Measurements from ENCODE around the gene USP22. TPM values are rescaled to one million over a fixed set of nuclear protein-coding genes. Genes with fewer than 3 reads are reported as not detected.

Gene USP22
- total RNA-seq, 2 experiments from 2014 or later = 149 to 156 TPM

GRCh38 chr17:20994779-20995149 lies 48.0 kb downstream of the USP22 start:
- no peaks in the 10 kb centered on the region for H3K27me3 Mint-ChIP-seq
- ChIA-PET POLR2A (no interaction called here), CTCF (no interaction called here)
- DNase-seq = no peak
- peaks cover 12% of the 10 kb centered on the region for H3K4me1 Mint-ChIP-seq
- H3K4me3 Mint-ChIP-seq = no peak overlapping the region
- H3K27ac Mint-ChIP-seq = no peak overlapping the region
- H3K36me3 Mint-ChIP-seq (ENCODE audit: low read depth) = peaks cover 5% of the 10 kb centered on the region
- no peaks in the 10 kb centered on the region for H3K9me3 Mint-ChIP-seq

- H3K9me3 Mint-ChIP-seq = no peaks in the 10 kb centered on the region
- no peak overlapping the region for H3K4me3 Mint-ChIP-seq
- DNase-seq = no peak
- H3K4me1 Mint-ChIP-seq = peaks cover 6% of the 10 kb centered on the region
- POLR2A ChIA-PET = no interaction called here
- H3K27ac Mint-ChIP-seq = no peak overlapping the region
- CTCF ChIA-PET = interaction anchor here (0.9 to 1.9 kb wide), 8 partner anchors 16 to 192 kb away, joined by 3 to 12 read pairs (median 4); no protein-coding TSS in a partner anchor
- H3K27me3 Mint-ChIP-seq = no peaks in the 10 kb centered on the region
- H3K36me3 Mint-ChIP-seq (ENCODE audit: low read depth) = peaks cover 4% of the 10 kb centered on the region
These were observed 48.7 kb downstream of the USP22 start for GRCh38 chr17:20993863-20994778.

GRCh38 chr17:20992987-20993862 lies 49.6 kb downstream of the USP22 start:
- ChIA-PET POLR2A (interaction anchor here (1.2 kb wide), 1 partner anchor 192 kb away, joined by 4 read pairs; no protein-coding TSS in a partner anchor), CTCF (interaction anchor here (0.7 to 1.9 kb wide), 19 partner anchors 9 to 520 kb away, joined by 3 to 12 read pairs (median 4); no protein-coding TSS in a partner anchor)
- H3K9me3 Mint-ChIP-seq = no peaks in the 10 kb centered on the region
- H3K27me3 Mint-ChIP-seq = no peaks in the 10 kb centered on the region
- peak; percentile 65 for DNase-seq
- H3K36me3 Mint-ChIP-seq (ENCODE audit: low read depth) = no peaks in the 10 kb centered on the region
- H3K4me3 Mint-ChIP-seq = no peak overlapping the region
- no peaks in the 10 kb centered on the region for H3K4me1 Mint-ChIP-seq
- no peak overlapping the region for H3K27ac Mint-ChIP-seq

- DNase-seq = no peak
- CTCF ChIA-PET = interaction anchor here (0.7 to 1.9 kb wide), 12 partner anchors 16 to 521 kb away, joined by 3 to 12 read pairs (median 6); no protein-coding TSS in a partner anchor
- POLR2A ChIA-PET = interaction anchor here (1.2 kb wide), 1 partner anchor 191 kb away, joined by 4 read pairs; no protein-coding TSS in a partner anchor
These were observed 50.4 kb downstream of the USP22 start for GRCh38 chr17:20992416-20992815.

GRCh38 chr17:20991276-20992037 lies 51.4 kb downstream of the USP22 start:
- ChIA-PET POLR2A (no interaction called here), CTCF (interaction anchor here (0.6 kb wide), 1 partner anchor 240 kb away, joined by 3 read pairs; no protein-coding TSS in a partner anchor)
- Mint-ChIP-seq H3K27ac (no peak overlapping the region), H3K4me1 (no peaks in the 10 kb centered on the region), H3K9me3 (no peaks in the 10 kb centered on the region), H3K4me3 (no peak overlapping the region), H3K36me3 (ENCODE audit: low read depth) (no peaks in the 10 kb centered on the region), H3K27me3 (no peaks in the 10 kb centered on the region)
- DNase-seq = no peak

More at GRCh38 chr17:20992416-20992815, 50.4 kb downstream of the USP22 start:
- Mint-ChIP-seq H3K27ac (no peak overlapping the region), H3K36me3 (ENCODE audit: low read depth) (no peaks in the 10 kb centered on the region), H3K4me1 (no peaks in the 10 kb centered on the region), H3K27me3 (no peaks in the 10 kb centered on the region), H3K9me3 (no peaks in the 10 kb centered on the region), H3K4me3 (no peak overlapping the region)

- POLR2A ChIA-PET = no interaction called here
These were observed 52.6 kb downstream of the USP22 start for GRCh38 chr17:20989991-20990855.

GRCh38 chr17:20989481-20989880 lies 53.3 kb downstream of the USP22 start:
- no peak for DNase-seq
- H3K4me1 Mint-ChIP-seq = no peaks in the 10 kb centered on the region
- no peaks in the 10 kb centered on the region for H3K9me3 Mint-ChIP-seq
- H3K4me3 Mint-ChIP-seq = no peak overlapping the region
- H3K36me3 Mint-ChIP-seq (ENCODE audit: low read depth) = no peaks in the 10 kb centered on the region
- H3K27ac Mint-ChIP-seq = no peak overlapping the region
- H3K27me3 Mint-ChIP-seq = no peaks in the 10 kb centered on the region
- ChIA-PET POLR2A (no interaction called here), CTCF (no interaction called here)

More at GRCh38 chr17:20989991-20990855, 52.6 kb downstream of the USP22 start:
- CTCF ChIA-PET = no interaction called here
- Mint-ChIP-seq H3K36me3 (ENCODE audit: low read depth) (no peaks in the 10 kb centered on the region), H3K4me3 (no peak overlapping the region), H3K9me3 (no peaks in the 10 kb centered on the region), H3K27me3 (no peaks in the 10 kb centered on the region), H3K4me1 (no peaks in the 10 kb centered on the region), H3K27ac (no peak overlapping the region)
- no peak for DNase-seq

GRCh38 chr17:20988896-20989295 lies 53.9 kb downstream of the USP22 start:
- no peak for DNase-seq
- Mint-ChIP-seq H3K9me3 (no peaks in the 10 kb centered on the region), H3K4me1 (no peaks in the 10 kb centered on the region), H3K27me3 (no peaks in the 10 kb centered on the region), H3K27ac (no peak overlapping the region), H3K36me3 (ENCODE audit: low read depth) (no peaks in the 10 kb centered on the region), H3K4me3 (no peak overlapping the region)
- POLR2A ChIA-PET = no interaction called here
- CTCF ChIA-PET = no interaction called here

- Mint-ChIP-seq H3K36me3 (ENCODE audit: low read depth) (no peaks in the 10 kb centered on the region), H3K27ac (no peak overlapping the region), H3K9me3 (no peaks in the 10 kb centered on the region), H3K27me3 (no peaks in the 10 kb centered on the region), H3K4me3 (no peak overlapping the region), H3K4me1 (no peaks in the 10 kb centered on the region)
- ChIA-PET CTCF (no interaction called here), POLR2A (no interaction called here)
- no peak for DNase-seq
These were observed 54.7 kb downstream of the USP22 start for GRCh38 chr17:20988001-20988636.

- no peaks in the 10 kb centered on the region for H3K4me1 Mint-ChIP-seq
- ChIA-PET POLR2A (no interaction called here), CTCF (no interaction called here)
- DNase-seq = no peak
- no peaks in the 10 kb centered on the region for H3K36me3 Mint-ChIP-seq (ENCODE audit: low read depth)
- no peak overlapping the region for H3K4me3 Mint-ChIP-seq
- H3K27ac Mint-ChIP-seq = no peak overlapping the region
- H3K27me3 Mint-ChIP-seq = no peaks in the 10 kb centered on the region
- H3K9me3 Mint-ChIP-seq = no peaks in the 10 kb centered on the region
These were observed 55.3 kb downstream of the USP22 start for GRCh38 chr17:20987511-20987910.

GRCh38 chr17:20986767-20987510 lies 55.9 kb downstream of the USP22 start:
- ChIA-PET CTCF (no interaction called here), POLR2A (no interaction called here)
- H3K4me3 Mint-ChIP-seq = no peak overlapping the region
- DNase-seq = no peak
- H3K36me3 Mint-ChIP-seq (ENCODE audit: low read depth) = no peaks in the 10 kb centered on the region
- no peak overlapping the region for H3K27ac Mint-ChIP-seq
- no peaks in the 10 kb centered on the region for H3K9me3 Mint-ChIP-seq
- no peaks in the 10 kb centered on the region for H3K27me3 Mint-ChIP-seq
- H3K4me1 Mint-ChIP-seq = no peaks in the 10 kb centered on the region
